GM19328 (cell line): ENCODE results near the gene TRAF3.

Experiments
- ATAC-seq: cut with Tn5 transposase; IDR thresholded peaks from one replicate; pipeline ENCODE4 v1.9.1; 2021; ENCODE audit warnings: mild to moderate bottlenecking, moderate library complexity; ENCODE audit not compliant: unreplicated experiment

Gene TRAF3

DNA sequence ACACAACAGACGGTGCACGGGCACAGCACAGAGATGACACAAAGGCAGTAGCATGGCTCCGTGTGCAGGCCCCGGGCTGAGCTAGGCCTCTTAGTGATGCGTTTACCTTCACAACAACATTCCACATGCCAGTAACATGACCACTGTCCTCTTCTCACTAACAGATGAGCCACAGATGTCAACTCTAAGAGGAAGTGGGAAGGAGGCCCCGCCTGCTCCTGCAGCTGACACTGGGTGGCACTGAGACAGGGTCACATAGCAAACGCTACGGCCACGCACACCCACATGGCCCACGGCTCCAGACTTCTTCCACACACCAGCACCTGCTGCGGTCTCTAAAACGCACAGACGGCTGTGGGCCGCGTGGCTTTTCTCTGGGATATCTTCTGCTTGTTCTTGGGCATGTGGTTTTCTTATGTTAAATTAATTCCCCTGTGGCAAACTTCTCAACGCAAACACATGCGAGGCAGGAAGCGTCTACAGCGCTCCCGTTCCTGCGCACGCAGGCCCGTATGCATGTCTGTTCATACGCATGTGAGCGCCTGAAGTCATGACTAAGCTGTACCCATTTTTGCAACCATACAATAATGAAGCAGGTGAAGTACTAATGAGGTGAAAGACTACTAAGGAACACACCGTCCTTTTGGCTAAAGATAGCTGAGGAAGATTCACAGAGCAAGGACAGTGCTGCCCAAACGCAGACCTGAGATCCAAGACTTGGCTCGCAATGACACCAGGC, 172.0 kb downstream of the TRAF3 start:
- ATAC-seq, result no peak

DNA sequence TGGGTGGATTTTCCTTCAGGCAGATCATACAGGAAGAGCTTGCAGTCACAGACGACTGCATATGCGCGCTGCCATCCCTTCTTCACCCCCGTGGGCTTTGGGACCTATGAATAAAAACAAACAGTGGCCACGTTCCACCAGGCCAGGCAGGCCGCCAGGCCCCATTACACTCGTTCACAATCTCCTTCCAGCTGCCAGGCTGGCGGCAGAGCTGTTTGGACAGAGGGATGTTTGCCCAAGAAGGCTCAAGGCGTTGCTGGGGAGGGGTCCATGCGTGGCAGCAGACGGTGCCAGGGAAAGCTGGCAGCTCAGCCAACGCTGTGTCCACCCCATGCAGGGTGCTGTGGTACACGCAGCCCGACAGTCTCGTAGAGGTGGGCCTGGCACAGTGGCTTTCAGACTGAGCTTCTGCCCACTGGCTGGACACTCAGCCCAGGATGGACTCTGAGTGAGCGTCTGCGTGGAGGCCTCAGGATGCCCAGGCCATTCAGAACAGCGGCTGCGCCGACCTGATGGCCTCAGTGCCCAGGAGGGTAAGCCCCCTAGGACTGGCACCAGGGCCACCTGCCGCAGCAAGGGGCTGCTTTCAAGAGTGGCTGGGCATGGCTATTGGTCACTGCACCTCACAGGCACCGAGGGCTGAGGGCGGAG, 172.7 kb downstream of the TRAF3 start:
- no peak for ATAC-seq

DNA sequence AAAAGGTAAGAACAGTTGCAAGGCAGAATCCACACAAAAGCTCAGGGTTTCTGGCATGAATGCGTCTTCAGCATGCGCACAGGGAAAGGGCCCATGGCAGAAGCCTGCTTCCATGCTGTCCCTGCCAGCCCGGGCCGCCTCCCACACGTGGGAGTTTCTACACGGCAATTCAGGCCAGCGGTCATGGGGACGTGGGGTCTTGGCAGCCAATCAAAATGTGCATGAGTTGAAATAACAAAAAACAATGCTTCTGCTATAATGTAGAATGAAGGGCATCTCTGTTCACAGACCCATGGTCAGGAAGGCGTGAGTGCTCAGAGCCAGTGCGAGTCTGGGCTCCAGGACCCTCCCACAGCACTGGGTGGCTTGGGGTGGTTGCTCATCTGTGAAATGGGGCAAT, 173.8 kb downstream of the TRAF3 start:
- ATAC-seq, result no peak

DNA sequence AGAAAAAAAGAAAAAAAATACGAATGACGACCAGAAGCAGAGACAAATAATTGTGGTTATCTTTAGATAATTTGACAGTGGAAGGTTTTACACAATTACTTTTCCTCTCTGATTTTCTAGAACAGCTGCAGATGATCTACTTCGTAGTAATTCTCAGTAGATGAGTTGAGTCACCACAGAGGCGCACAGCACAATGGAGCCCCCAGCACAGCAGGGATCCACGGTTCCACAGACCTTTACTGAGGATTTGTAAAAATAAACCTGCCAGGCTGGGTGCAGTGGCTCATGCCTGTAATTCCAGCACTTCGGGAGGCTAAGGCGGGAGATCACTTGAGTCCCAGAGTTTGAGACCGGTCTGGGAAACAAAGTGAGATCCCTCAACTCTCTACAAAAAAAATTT, 174.6 kb downstream of the TRAF3 start:
- ATAC-seq, result no peak

DNA sequence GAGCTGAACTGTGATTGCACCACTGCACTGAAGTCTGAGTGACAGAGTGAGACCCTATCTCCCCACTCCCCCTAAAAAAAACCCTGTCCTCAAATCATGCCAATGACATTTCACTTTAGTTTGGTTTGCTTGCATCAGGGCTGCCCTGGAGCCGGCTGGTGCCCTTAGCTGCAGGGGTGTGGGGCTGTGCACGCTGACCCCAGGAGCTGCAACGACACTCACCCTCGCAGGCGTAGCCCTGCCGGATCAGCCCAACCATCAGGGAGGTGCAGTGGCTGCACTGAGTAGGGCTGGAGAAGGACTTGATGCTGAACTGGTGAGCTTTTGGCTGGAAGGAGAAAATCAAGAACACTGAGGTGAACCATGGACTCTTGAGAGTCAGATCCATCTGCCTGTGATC, 175.0 kb downstream of the TRAF3 start:
- no peak for ATAC-seq

DNA sequence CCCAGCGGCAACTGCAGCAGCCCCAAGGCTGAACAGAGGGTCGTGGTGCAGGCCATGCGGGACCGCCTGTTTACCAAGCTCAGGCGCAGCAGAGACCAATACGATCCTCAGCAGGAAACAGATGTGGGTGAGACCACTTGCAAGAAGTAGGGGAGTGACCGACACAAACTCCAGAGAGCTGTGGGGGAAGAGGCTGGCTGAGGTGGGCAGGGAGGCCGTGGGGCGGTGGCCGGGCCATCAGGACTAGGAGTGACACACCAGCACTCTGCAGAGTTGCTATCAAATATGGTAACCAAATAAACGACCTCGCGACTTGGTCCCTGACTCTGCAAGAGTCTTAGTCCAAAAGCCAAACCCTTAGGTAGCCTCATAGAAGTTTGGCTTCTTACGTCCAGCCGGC, 175.9 kb downstream of the TRAF3 start:
- ATAC-seq, result no peak

DNA sequence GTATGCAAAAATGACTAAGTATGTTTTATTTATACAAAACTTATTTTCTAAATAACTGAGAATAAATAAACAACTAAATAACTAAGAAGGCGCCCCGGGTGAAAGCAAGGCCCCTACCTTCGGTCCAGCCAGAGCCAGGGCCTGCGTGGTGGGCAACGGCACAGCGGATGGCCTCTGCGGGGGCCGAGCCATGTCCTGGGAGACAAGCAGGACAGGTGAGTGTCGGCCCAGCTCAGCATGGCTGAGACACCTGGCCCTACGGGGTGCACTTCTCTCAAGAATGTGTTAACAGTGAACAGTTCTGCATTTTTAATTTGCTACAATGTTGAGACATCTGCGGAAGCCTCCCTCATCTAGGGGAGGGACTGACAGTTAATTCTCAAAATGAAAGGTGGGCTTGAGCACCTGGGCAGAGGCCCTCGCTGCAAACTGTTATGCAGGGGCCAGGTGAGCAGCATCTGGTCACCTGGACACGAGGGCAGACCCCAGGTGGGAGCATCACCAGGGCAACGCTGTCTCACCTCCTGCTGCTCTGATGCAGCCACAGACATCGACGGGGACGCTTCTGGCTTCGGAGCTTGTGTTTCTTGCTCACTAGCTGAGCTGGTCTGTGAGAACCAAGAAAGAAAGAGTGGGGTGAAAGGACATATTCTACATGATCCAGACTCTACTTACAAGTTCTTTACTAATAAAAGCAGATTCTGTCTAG, 177.0 kb downstream of the TRAF3 start:
- no peak for ATAC-seq

DNA sequence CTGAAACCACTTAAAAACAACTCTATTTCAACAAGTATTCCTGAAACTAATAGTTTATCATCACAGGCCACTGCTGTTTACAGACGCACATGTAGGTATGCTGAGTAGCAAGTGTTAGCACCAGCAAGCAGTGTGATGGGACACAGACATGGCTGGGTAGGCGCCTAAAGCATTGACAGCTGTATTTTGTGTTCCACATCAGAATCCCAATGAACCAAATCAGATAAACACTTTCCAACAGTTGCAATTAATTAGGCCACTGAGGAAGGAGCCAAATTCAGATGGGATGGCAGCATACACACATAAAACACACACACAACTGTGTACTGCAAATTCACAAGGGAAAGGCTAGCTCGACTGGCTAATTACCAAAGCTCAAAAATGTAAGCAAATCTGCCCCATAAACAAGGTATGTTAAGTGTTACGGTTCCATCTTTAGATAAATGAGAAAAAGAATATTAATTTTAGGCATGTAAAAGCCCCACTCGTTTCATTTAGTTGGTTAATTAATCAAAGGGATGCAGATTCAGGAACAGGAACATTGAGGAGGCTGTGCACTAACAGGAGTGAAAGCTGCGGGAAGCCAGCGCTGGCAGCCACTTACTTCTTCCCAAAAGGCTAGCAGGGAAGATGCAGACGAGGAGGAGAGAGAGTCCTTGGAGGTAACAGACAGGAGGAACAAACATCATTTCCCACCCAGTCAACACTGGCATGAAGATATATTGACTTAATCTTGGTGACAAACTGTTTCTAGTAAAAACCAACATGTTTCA, 178.6 kb downstream of the TRAF3 start:
- ATAC-seq, result no peak

DNA sequence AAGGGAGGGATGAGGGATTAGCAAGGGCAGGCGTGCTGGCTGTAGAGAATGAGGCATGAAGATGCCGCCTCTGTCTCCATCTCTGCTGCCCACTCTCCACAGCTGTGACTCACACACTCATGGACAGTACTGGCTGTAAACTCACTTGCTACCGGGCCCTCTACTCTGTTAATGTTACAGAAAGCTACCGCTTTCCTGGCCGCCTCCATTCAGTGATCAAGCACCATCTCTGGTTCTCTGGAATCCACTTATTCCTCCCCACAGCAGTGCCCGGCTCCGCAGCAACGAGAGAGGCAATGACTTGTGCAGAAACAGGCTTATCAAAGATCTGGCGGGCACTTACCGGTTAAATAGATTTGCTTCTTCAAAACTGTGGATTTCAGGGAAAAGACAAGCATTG, 180.0 kb downstream of the TRAF3 start:
- ATAC-seq, result no peak

DNA sequence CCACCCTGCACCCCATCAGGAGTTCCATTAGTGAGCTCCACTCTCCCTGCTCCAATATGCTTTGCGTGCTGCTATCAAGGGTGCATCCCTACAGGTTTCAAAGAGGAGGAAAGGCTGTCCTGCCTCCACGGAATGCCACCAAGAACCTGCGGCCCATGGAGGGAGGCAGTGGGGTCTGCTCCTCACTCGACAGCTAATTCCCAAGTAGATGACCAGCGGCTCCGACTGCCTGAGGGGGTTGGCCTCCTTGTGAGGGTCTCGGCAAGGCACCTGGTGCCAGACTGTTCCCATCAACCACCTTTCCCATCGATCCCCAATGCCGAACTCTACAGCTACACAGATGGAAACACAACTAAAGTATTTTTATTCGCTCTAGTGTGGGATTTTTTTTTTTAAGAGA, 181.2 kb downstream of the TRAF3 start:
- ATAC-seq, result no peak
